Liver (tissue), 3 donors: ENCODE data around the gene DCDC2C.

Experiments
- ATF3 ChIP-seq: IDR thresholded peaks from 2 replicates; pipeline ENCODE4 v1.6.1; 2016; ENCODE audit warnings: antibody characterized with exemption
- CTCF ChIP-seq: fragments of 150-350 bp; IDR thresholded peaks from 2 replicates; pipeline ENCODE4 v1.5.1; 2017; ENCODE audit warnings: improper control_type of control experiment, low read depth, low read length; ENCODE audit not compliant: missing input control
- SP1 ChIP-seq: IDR thresholded peaks from 2 replicates; pipeline ENCODE4 v1.6.1; 2018; ENCODE audit warnings: antibody characterized with exemption, mild to moderate bottlenecking
- TAF1 ChIP-seq: conservative IDR thresholded peaks from 2 replicates; pipeline ENCODE4 v1.6.1; 2016; ENCODE audit warnings: antibody characterized with exemption, mild to moderate bottlenecking
- donor health status: healthy.
- donor health status: healthy.

DNA sequence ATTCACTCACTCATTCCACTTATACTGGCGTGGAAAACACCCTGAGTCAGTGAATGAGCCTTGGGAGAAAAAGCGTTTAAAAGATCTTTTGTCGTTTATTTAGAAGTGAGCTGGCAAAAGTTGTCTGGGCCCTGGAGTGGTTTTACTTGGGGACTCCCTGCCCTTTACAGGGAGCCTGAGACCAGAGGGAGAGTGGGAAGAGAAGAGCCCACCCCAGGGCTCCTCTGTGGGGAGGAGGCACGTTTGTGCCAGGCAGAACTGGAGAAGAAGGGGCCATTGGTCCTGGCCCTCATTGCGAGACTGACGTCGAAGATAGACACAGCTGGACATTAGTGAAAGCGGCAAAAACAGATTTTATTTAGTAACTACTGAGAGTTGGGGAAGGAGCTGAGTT, 25.7 kb downstream of the DCDC2C start:
- TF ChIP-seq ATF3 (no peak), CTCF (no peak), TAF1 (no peak), SP1 (no peak)
